Measurements from ENCODE around the gene MRGPRD.

The MRGPRD gene

DNA sequence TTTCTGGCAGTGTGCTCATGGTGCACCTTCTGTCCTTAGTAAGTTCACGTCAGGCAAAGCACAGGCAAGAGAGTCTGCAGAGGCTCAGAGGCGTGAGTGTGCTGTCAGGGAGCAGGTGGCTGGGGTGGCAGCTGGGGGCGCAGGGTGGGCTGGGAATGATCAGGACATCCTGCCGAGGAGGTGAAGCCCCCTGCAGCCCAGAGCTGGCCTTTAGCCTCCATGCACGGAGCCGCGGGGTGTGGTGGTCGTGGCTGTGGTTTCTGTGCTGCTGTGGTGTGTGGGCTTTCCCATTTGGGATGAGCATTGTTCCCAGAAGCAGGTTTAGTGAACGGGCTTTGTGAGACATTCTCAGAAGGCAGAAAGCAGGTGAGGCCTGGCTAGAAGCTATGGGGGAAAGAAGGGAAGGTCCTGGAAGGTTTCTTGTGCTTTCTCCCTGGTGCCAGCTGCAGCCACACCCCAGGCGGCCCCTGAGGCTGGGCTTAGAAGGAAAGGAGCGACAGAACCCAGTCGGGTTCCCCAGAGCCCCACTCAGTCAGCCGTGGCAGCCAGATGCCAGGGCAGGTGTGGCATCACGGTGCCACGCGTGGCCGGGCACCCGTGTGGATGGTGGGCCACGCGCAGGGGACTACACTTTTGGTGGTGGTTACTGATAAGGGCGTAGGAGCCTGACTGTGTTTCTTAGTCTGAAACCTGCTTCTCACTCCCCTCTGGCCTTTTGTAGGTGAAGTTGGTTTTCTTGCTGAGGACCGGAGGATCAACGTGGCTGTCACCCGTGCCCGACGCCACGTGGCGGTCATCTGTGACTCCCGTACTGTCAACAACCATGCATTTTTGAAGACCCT, 45.0 kb downstream of the MRGPRD start:
- H3K4me3 ChIP-seq (ENCODE audit: low read depth, low read length): no peak overlapping the region
- TF ChIP-seq, protein P1, sequence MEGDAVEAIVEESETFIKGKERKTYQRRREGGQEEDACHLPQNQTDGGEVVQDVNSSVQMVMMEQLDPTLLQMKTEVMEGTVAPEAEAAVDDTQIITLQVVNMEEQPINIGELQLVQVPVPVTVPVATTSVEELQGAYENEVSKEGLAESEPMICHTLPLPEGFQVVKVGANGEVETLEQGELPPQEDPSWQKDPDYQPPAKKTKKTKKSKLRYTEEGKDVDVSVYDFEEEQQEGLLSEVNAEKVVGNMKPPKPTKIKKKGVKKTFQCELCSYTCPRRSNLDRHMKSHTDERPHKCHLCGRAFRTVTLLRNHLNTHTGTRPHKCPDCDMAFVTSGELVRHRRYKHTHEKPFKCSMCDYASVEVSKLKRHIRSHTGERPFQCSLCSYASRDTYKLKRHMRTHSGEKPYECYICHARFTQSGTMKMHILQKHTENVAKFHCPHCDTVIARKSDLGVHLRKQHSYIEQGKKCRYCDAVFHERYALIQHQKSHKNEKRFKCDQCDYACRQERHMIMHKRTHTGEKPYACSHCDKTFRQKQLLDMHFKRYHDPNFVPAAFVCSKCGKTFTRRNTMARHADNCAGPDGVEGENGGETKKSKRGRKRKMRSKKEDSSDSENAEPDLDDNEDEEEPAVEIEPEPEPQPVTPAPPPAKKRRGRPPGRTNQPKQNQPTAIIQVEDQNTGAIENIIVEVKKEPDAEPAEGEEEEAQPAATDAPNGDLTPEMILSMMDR (IDR thresholded peaks at IDR 0.05; ENCODE audit: low read depth, low read length): no peak
- TF ChIP-seq MAX (IDR thresholded peaks at IDR 0.05; ENCODE audit: low read depth, low read length) (no peak), POLR2A (IDR thresholded peaks at IDR 0.05; ENCODE audit: extremely low read depth, insufficient read length) (no peak), MYC (IDR thresholded peaks at IDR 0.05; ENCODE audit: low read depth, low read length) (no peak)
- no peak for DNase-seq (ENCODE audit: low read depth)

DNA sequence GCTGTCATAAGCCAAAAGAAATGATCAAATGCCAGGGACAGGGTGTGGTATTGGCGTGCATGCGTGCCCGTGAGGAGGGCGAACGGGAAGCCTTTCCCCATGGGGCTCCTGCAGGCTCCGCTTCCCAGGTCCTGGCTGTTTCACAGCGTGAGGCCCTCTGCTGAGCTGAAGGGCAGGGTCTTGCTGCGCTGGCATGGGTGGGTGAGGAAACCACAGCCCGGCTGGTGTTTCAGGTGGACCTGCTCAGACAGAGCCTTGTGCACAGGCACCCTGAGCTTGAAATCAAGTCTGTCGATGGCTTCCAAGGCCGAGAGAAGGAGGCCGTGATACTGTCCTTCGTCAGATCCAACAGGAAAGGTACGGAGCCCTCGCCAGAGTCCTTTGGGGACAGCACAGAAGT, 45.7 kb downstream of the MRGPRD start:
- no peak for DNase-seq (ENCODE audit: low read depth)
- TF ChIP-seq MYC (IDR thresholded peaks at IDR 0.05; ENCODE audit: low read depth, low read length) (no peak), POLR2A (IDR thresholded peaks at IDR 0.05; ENCODE audit: extremely low read depth, insufficient read length) (no peak), MAX (IDR thresholded peaks at IDR 0.05; ENCODE audit: low read depth, low read length) (no peak)
- TF ChIP-seq, protein P1 (IDR thresholded peaks at IDR 0.05; ENCODE audit: low read depth, low read length): no peak
- no peak overlapping the region for H3K4me3 ChIP-seq (ENCODE audit: low read depth, low read length)

DNA sequence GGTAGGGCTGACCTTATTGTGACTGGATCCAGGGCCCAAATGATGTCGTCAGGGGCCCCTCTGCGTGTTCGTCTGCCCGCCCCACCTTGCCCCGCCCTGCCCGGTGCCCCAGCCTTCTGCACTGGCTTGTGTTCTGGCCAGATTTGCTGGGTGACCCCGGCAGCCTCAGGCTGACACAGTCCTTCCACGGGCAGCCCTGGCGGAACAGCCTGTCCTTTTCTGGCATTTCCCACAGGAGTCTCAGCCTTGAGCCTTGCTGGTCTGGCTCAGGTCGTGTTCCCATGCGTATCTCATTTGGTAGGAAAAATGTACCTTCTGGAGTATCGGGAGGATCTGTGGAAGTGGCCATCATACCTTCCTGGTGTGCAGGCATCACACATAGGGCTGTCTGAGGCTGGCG, 46.1 kb downstream of the MRGPRD start:
- TF ChIP-seq, protein P1 (IDR thresholded peaks at IDR 0.05; ENCODE audit: low read depth, low read length): no peak
- TF ChIP-seq POLR2A (IDR thresholded peaks at IDR 0.05; ENCODE audit: extremely low read depth, insufficient read length): no peak
- TF ChIP-seq MYC (IDR thresholded peaks at IDR 0.05; ENCODE audit: low read depth, low read length): no peak
- TF ChIP-seq MAX (IDR thresholded peaks at IDR 0.05; ENCODE audit: low read depth, low read length): no peak
- H3K4me3 ChIP-seq (ENCODE audit: low read depth, low read length): no peak overlapping the region
- DNase-seq (ENCODE audit: low read depth): no peak

GRCh38 chr11:68934321-68934645, 46.5 kb downstream of the MRGPRD start:
- TF ChIP-seq MYC (IDR thresholded peaks at IDR 0.05; ENCODE audit: low read depth, low read length): no peak
- TF ChIP-seq POLR2A (IDR thresholded peaks at IDR 0.05; ENCODE audit: extremely low read depth, insufficient read length): no peak
- TF ChIP-seq, protein P1 (IDR thresholded peaks at IDR 0.05; ENCODE audit: low read depth, low read length): no peak
- TF ChIP-seq MAX (IDR thresholded peaks at IDR 0.05; ENCODE audit: low read depth, low read length): no peak
- no peak overlapping the region for H3K4me3 ChIP-seq (ENCODE audit: low read depth, low read length)
- no peak for DNase-seq (ENCODE audit: low read depth)

DNA sequence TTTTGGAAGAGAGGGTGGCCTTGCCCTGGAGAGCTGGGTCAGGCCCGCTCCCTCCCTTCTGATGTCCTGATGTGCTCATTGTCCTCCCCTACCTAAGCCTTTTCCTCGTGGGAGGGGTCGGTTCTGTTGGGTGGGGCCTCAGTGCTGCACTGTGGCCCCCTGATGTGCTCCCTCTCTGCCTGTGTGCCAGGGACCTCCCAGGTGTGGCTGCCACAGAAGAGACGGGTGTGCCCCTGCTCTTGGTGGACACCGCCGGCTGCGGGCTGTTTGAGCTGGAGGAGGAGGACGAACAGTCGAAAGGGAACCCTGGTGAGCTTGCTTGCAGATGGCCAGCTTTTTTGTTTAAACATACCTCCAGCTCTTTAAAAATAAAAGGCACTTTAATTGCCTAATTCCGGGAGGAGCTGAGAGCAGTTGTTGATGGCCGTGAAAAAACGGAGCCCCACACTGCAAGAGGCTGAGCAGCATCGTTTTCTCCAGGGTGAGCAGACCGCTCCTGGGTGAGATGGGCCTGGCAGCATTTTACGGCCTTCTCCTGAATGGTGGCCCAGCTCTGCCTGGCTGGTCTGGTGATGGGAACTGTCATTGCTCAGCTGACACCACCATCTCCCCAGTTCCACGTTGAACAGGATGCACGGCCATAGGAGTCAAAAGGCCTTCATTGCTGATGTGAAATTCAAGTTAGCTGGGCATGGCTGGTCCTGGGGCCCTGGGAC, 47.0 kb downstream of the MRGPRD start:
- no peak for TF ChIP-seq POLR2A (IDR thresholded peaks at IDR 0.05; ENCODE audit: extremely low read depth, insufficient read length)
- no peak for TF ChIP-seq MAX (IDR thresholded peaks at IDR 0.05; ENCODE audit: low read depth, low read length)
- TF ChIP-seq, protein P1 (IDR thresholded peaks at IDR 0.05; ENCODE audit: low read depth, low read length): no peak
- TF ChIP-seq MYC (IDR thresholded peaks at IDR 0.05; ENCODE audit: low read depth, low read length): no peak
- DNase-seq (ENCODE audit: low read depth): no peak

More for the DNA sequence above, 47.0 kb downstream of the MRGPRD start:
- H3K4me3 ChIP-seq (ENCODE audit: low read depth, low read length): no peak overlapping the region
